Effector memory CD8-positive, alpha-beta T cell (primary cell): ENCODE data around the gene CYGB.

ENCODE experiments used
- ATAC-seq: fragments of 150-1000 bp; cut with Tn5 transposase; replicated peaks from 2 replicates; pipeline ENCODE4 v1.10.0; 2021; ENCODE audit warnings: mild to moderate bottlenecking, moderate library complexity
- DNase-seq, 3 experiments: peaks; one replicate each; pipeline ENCODE4 v3.0.0; 2021
- H3K27ac Mint-ChIP-seq, 2 donors: one replicate each; pipeline ENCODE4 v1.8.0; 2022; ENCODE audit warnings: mild to moderate bottlenecking in 2 of 2, mixed read lengths in 2 of 2, moderate library complexity in 2 of 2
- H3K27me3 Mint-ChIP-seq, 2 donors: one replicate each; pipeline ENCODE4 v1.8.0; 2022; ENCODE audit warnings: mixed read lengths in 2 of 2
- H3K36me3 Mint-ChIP-seq: one replicate; pipeline ENCODE4 v1.8.0; 2022; ENCODE audit warnings: mild to moderate bottlenecking, moderate library complexity, mixed read lengths; ENCODE audit not compliant: insufficient read depth
- H3K4me1 Mint-ChIP-seq, 2 donors: one replicate each; pipeline ENCODE4 v1.8.0; 2022; ENCODE audit warnings: low read depth in 2 of 2, mixed read lengths in 2 of 2
- H3K4me3 Mint-ChIP-seq, 2 donors: one replicate each; pipeline ENCODE4 v1.8.0; 2022; ENCODE audit warnings: mild to moderate bottlenecking in 2 of 2, mixed read lengths in 2 of 2, moderate library complexity in 2 of 2
- H3K9me3 Mint-ChIP-seq, 2 donors: one replicate each; pipeline ENCODE4 v1.8.0; 2022; ENCODE audit warnings: mixed read lengths in 2 of 2

Gene CYGB

GRCh38 chr17:76542984-76543383 is 5.5 kb upstream of the CYGB start:
- Mint-ChIP-seq H3K4me1 (peaks cover 0 to 8% of the 10 kb centered on the region in 2 donors), H3K27me3 (peaks cover 29 to 48% of the 10 kb centered on the region in 2 donors), H3K9me3 (no peaks in the 10 kb centered on the region), H3K27ac (no peak overlapping the region), H3K4me3 (no peak overlapping the region), H3K36me3 (no peaks in the 10 kb centered on the region)
- no peak for DNase-seq
- no peak for ATAC-seq

DNA sequence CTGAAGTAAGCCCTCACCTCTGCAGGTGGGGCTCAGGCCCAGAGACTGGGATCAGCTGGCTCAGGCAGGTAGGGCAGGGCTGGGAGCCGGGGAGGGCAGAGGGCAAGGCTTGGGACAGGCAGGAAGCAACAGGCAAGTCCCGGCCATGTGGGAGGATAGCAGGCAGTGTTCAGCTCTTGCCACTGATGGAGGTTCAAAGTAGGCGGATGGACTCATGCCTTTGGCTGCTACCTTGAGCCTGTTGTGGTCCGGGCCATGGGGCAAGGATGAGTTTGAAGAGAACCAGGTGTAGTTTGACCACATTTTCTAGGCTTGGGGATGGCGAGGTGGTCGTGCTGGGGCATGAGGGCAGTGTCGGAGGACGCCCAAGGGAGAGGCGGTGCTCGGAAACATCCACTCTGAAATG is 5.1 kb upstream of the CYGB start:
- H3K27me3 Mint-ChIP-seq = peaks cover 29 to 48% of the 10 kb centered on the region in 2 donors
- no peak overlapping the region for H3K4me3 Mint-ChIP-seq
- H3K27ac Mint-ChIP-seq = no peak overlapping the region
- H3K36me3 Mint-ChIP-seq = no peaks in the 10 kb centered on the region
- H3K4me1 Mint-ChIP-seq = peaks cover 0 to 8% of the 10 kb centered on the region in 2 donors
- no peak for DNase-seq
- H3K9me3 Mint-ChIP-seq = no peaks in the 10 kb centered on the region
- ATAC-seq = no peak

DNA sequence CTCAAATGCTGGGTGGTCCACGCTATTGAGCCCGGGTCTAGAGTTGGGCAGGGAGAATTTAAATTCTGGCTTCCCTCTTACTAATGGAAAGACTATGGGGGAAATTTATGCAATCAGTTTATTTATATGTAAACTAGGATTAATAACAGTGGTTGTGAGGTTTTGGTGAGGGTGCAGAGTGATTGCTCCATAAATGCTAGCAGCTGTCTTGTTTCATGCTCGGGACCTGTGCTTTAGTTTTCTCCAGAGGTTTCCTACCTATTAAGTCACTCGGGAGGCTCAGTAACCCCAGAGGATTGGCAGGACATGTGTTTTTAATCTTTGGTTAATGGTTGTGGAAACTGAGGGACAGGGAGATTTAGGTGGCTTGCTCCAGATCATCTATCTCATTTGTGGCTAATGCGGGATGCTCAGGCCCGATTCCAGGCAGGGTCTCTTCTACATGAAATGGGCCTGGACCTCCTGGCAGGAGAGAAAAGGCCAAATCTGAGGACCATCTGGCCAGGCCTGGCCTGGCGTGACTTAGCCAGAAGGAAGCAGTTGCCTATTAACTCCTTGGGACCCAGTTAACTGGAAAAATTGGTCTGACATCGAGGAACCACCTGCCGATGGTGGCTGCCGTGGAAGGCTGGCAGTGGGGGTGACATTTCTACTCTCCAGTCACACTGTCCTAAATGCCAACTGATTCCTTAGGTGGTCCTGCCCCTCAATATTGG is 4.4 kb upstream of the CYGB start:
- no peak overlapping the region for H3K27ac Mint-ChIP-seq
- H3K4me3 Mint-ChIP-seq = no peak overlapping the region
- H3K27me3 Mint-ChIP-seq = peaks cover 31 to 52% of the 10 kb centered on the region in 2 donors
- H3K36me3 Mint-ChIP-seq = no peaks in the 10 kb centered on the region
- ATAC-seq (no peak), DNase-seq (no peak)
- H3K9me3 Mint-ChIP-seq = no peaks in the 10 kb centered on the region
- peaks cover 0 to 8% of the 10 kb centered on the region in 2 donors for H3K4me1 Mint-ChIP-seq

DNA sequence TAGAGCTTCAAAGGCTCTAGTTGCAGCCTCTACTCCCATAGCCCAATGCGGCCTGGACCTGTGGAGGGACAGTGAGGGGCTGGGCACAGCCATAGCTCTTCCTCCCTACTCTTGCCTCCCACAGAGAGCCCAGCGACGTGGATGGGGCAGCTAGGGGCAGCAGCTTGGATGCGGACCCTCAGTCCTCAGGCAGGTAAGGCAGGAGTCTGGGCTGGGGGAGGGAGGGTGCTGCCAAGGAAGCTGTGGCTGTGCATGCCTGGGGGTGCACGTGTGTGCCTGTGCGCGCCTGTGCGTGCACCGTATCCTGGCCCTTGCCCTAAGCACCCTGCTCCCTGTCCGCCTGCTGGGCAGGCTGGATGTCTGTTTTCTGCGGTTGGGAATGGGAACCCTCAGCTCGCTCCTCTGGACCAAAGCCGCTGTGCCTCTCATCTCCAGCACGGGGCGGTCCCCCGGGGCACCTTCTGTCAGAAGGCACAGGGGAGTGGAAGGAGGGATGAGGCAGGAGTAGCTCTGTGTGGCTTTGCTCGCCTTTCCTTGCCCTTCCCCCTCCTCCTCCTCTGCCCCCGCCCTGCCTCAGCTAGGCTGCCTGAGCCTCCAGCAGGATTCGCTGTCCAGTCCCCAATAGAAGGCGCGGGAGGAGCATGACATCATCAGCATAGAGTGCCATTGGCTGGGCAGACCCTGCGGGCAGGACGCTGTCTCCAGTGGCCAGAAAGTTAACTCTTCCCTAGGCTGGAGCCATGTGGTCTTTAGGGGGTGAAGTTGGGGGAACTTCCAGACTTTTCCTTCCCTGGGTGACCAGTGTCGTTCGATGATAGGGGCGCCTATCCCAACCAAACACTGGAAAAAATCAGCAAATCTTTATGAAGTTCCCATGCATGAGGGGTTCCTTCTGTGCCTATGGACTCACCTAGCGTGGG is 3.1 kb upstream of the CYGB start:
- DNase-seq (no peak), ATAC-seq (peak; percentile 47)
- Mint-ChIP-seq H3K27ac (no peak overlapping the region), H3K36me3 (no peaks in the 10 kb centered on the region), H3K9me3 (no peaks in the 10 kb centered on the region), H3K4me3 (no peak overlapping the region), H3K4me1 (peaks cover 0 to 8% of the 10 kb centered on the region in 2 donors), H3K27me3 (peaks cover 40 to 64% of the 10 kb centered on the region in 2 donors)

GRCh38 chr17:76539631-76540271 is 2.2 kb upstream of the CYGB start, which contains the start of gene PRCD:
TSS of gene PRCD (plus strand) at chr17:76540044. CDS start at chr17:76540142, 98 bp downstream.
- peaks cover 48 to 73% of the 10 kb centered on the region in 2 donors for H3K27me3 Mint-ChIP-seq
- peak within 1 kb of the TSS; percentile 37 to 67 for H3K4me3 Mint-ChIP-seq
- H3K27ac Mint-ChIP-seq = no peak within 1 kb of the TSS

DNA sequence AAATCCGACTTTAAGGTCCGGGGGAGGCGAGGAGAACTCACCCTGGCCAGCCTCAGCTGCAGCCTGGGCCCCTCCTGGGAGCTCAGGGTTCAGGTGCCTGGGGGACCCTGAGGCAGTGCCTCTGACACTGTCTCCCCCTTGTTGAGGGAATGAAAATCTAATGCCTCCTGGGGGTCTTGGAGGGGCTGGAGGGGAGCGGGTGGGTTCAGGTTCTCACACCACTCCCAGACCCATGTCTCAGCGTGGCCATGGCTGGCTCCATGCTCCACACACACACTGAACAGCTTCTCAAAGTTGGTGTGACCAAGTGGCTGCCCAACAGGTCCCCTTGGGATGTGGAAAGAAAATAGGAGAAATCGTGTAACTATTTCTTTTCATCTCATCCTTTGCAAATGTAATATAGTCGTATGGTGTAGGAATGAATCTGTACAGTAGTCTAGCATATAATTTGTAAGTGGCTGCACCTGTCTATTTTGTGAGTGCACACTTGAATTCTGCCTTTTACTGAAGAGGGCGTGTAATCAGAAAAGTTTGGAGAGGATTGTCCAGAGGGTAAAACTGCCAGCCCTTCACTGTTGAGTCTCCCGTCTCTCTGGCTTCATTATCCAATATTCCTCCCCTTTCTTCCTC is 1.5 kb upstream of the CYGB start:
- Mint-ChIP-seq H3K4me3 (peak overlapping the region; percentile 37 to 67), H3K36me3 (no peaks in the 10 kb centered on the region), H3K27me3 (peaks cover 49 to 74% of the 10 kb centered on the region in 2 donors), H3K9me3 (no peaks in the 10 kb centered on the region), H3K27ac (no peak overlapping the region), H3K4me1 (peaks cover 0 to 8% of the 10 kb centered on the region in 2 donors)
- ATAC-seq (no peak), DNase-seq (no peak)

More at GRCh38 chr17:76539631-76540271, 2.2 kb upstream of the CYGB start, which contains the start of gene PRCD:
- no peaks in the 10 kb centered on the region for H3K36me3 Mint-ChIP-seq
- ATAC-seq = no peak
- H3K9me3 Mint-ChIP-seq = no peaks in the 10 kb centered on the region
- H3K4me1 Mint-ChIP-seq = peaks cover 0 to 8% of the 10 kb centered on the region in 2 donors
- DNase-seq = no peak

- H3K9me3 Mint-ChIP-seq = no peaks in the 10 kb centered on the region
- H3K4me1 Mint-ChIP-seq = peaks cover 0 to 8% of the 10 kb centered on the region in 2 donors
- H3K27ac Mint-ChIP-seq = no peak overlapping the region
- ATAC-seq = no peak
- no peak for DNase-seq
- peaks cover 45 to 74% of the 10 kb centered on the region in 2 donors for H3K27me3 Mint-ChIP-seq
- H3K4me3 Mint-ChIP-seq = peak overlapping the region; percentile 37 to 67
- H3K36me3 Mint-ChIP-seq = no peaks in the 10 kb centered on the region
These were observed 897 bp upstream of the CYGB start for GRCh38 chr17:76538281-76538931.

GRCh38 chr17:76537288-76537577 is 276 bp downstream of the CYGB start:
- Mint-ChIP-seq H3K27ac (no peak overlapping the region), H3K36me3 (no peaks in the 10 kb centered on the region), H3K27me3 (peaks cover 38 to 67% of the 10 kb centered on the region in 2 donors), H3K9me3 (no peaks in the 10 kb centered on the region), H3K4me3 (no peak overlapping the region), H3K4me1 (peaks cover 0 to 8% of the 10 kb centered on the region in 2 donors)
- ATAC-seq (no peak), DNase-seq (no peak)

GRCh38 chr17:76536511-76537287 is 810 bp downstream of the CYGB start:
- DNase-seq (no peak), ATAC-seq (no peak)
- no peaks in the 10 kb centered on the region for H3K36me3 Mint-ChIP-seq
- peaks cover 0 to 10% of the 10 kb centered on the region in 2 donors for H3K4me1 Mint-ChIP-seq
- peaks cover 35 to 61% of the 10 kb centered on the region in 2 donors for H3K27me3 Mint-ChIP-seq
- peak overlapping the region in 1 of 2 donors; percentile 13 for H3K4me3 Mint-ChIP-seq
- H3K9me3 Mint-ChIP-seq = no peaks in the 10 kb centered on the region
- H3K27ac Mint-ChIP-seq = no peak overlapping the region

GRCh38 chr17:76535788-76536510 is 1.6 kb downstream of the CYGB start:
- Mint-ChIP-seq H3K36me3 (no peaks in the 10 kb centered on the region), H3K4me1 (peaks cover 0 to 10% of the 10 kb centered on the region in 2 donors), H3K4me3 (no peak overlapping the region), H3K9me3 (no peaks in the 10 kb centered on the region), H3K27me3 (peaks cover 35 to 54% of the 10 kb centered on the region in 2 donors), H3K27ac (no peak overlapping the region)
- ATAC-seq = no peak
- DNase-seq = no peak

DNA sequence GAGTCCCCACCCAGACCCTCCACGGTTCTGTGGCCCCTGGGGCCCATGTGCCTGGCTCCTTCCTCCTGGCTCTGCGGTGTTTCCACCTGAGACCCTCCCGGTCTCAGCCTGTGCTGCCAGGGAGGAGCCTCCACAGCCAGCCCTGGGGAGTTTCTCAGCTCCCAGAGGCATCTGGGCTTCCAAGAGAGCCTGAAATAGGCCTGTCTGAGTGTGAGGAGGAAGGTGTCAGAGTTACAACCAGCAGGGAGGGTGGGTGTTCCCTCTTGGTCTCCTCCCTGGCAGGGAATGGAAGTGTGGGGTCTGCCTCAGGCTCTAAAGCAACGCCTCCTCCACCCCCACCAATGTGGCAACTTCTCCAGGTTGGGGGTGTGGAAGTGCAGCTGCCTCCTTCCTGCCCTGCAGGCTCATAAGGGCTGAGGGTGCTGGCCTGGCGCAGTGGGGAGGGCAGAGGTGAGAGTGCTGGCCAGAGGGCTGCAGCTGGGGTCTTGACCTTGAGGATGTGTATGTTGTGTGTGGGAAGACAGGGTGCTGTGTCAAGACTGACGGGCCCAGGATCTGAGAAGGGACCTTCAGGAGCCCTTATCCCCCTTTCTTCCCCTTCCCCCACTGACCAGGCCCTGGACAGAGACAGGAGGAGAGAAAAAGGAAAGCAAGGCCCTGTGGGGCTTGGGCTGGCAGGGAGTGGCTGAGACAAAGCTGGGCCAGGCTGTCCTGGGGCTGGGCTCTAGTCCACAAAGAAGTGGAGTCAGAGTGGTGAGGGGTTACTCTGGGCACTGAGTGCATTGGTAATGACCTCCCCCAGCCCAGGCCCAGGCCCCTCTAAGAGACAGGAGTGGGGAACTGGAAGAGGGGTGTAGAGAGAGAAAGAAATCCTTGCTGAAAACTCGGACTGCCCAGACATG is 2.4 kb downstream of the CYGB start:
- Mint-ChIP-seq H3K27me3 (peaks cover 35 to 45% of the 10 kb centered on the region in 2 donors), H3K4me3 (no peak overlapping the region), H3K27ac (no peak overlapping the region), H3K9me3 (no peaks in the 10 kb centered on the region), H3K4me1 (peaks cover 0 to 11% of the 10 kb centered on the region in 2 donors), H3K36me3 (no peaks in the 10 kb centered on the region)
- DNase-seq (no peak), ATAC-seq (no peak)
